ENCODE measurements around the gene PXN.
A peak's percentile ranks its signal among the peaks of the same experiment; 100 is the strongest.

PXN gene

DNA sequence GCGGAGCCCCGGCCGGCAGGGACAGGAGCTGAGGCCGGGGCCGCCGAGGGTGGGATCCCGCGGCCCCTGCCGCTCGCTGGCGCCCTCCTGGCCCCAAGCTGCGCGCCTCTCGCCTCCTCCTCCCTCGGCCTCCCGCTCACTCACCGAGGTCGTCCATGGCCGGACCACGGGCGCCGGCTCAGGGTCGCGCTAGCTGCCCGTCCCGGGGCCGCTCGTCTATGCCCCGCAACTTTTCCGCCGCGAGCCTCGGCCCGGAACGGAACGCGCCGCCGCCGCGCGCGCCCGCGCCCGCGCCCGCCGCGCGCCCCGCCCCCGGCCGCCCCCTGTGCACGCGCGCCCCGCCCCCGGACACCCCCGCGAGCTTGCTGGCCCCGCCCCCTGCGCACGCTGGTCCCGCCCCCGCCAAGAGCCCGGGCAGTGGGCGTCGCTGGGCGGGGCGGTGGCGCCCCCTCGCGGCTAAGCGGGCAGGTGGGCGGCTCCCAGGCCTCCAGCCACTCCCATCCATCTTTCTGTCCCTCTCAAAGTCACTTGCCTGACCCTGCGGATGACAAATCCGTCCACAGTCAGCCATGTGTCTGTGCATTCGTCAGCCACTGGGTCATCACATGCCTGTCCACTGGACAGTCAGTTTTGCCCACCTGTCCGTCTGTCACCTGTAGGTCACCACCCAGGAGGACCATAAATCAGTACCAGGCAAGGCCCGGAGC is at the start of gene PXN:
PXN (minus strand) TSS at position 258 of the 707 bp plus-strand sequence; CDS start at position 157, 101 bp downstream.
- TF ChIP-seq, protein P1, sequence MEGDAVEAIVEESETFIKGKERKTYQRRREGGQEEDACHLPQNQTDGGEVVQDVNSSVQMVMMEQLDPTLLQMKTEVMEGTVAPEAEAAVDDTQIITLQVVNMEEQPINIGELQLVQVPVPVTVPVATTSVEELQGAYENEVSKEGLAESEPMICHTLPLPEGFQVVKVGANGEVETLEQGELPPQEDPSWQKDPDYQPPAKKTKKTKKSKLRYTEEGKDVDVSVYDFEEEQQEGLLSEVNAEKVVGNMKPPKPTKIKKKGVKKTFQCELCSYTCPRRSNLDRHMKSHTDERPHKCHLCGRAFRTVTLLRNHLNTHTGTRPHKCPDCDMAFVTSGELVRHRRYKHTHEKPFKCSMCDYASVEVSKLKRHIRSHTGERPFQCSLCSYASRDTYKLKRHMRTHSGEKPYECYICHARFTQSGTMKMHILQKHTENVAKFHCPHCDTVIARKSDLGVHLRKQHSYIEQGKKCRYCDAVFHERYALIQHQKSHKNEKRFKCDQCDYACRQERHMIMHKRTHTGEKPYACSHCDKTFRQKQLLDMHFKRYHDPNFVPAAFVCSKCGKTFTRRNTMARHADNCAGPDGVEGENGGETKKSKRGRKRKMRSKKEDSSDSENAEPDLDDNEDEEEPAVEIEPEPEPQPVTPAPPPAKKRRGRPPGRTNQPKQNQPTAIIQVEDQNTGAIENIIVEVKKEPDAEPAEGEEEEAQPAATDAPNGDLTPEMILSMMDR (conservative IDR thresholded peaks at IDR 0.05; ENCODE audit: low read depth, low read length), result peak; percentile 59
- peak within 1 kb of the TSS; percentile 88 for H3K4me3 ChIP-seq (ENCODE audit: low read depth, low read length)
- DNase-seq (ENCODE audit: low read depth), result peak; percentile 84

DNA sequence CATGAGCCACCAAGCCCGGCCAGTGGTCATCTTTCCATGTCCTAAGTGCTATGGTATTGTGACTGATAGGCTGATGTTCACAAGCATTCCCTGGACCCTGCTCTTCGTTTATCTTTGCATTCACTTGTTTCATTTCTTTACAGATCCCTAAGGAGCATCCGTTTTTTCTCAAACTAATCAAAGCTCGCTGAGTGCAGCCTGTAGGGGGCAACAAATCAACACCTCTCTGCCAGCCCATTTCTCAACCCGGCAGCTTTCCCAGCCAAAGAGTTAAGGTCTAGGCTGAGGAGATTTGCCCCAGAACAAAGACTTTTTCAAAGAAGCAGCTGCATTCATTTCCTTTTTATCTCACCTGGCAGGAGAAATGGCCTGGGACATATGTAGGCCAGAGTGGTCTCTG is 48.7 kb upstream of the PXN start:
- DNase-seq (ENCODE audit: low read depth), result peak; percentile 5
- TF ChIP-seq, protein P1 (conservative IDR thresholded peaks at IDR 0.05; ENCODE audit: low read depth, low read length), result peak; percentile 53
- no peak overlapping the region for H3K4me3 ChIP-seq (ENCODE audit: low read depth, low read length)

DNA sequence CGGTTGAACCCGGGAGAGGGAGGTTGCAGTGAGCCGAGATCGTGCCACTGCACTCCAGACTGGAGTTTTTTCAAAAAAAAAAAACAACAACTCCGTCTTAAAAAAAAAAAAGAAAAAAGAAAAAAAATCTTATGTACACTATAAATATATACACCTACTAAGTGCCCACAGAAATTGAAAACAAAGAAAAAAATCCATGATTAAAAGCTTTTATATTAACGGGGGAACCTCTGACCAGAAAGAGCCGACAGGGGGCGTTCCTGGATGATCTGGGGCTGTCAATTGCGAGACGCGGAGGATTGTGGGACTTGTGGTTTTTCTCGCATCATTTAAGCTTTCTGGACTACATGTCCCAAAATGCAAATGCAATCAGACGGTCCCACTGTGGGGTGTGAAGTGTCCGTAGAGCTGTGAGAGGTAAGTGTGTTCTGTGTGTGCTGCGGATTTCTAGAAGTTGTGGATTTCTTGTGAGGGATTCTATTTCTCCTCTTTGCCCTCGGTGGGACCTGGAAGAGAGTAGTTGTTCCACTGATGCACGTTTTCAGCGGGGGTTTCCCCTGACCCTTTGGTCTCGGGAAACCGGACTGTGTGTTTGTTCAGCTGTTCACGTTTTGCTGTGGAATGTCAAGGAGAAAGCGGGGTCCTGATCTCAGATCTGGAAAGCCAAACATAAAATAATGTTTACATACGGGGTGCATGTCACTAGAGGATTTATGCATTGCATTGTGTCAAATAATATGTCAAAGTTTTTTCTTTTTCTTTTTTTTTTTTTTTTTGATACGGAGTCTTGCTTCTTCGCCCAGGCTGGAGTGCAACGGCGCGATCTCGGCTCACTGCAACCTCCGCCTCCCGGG is 36.7 kb upstream of the PXN start, which contains the start of gene SIRT4:
SIRT4 (plus strand) TSS at position 360 of the 854 bp plus-strand sequence. CDS start 1,241 bp downstream, outside the sequence.
- peak within 1 kb of the TSS; percentile 66 for H3K4me3 ChIP-seq (ENCODE audit: low read depth, low read length)
- peak; percentile 97 for DNase-seq (ENCODE audit: low read depth)
- TF ChIP-seq, protein P1 (conservative IDR thresholded peaks at IDR 0.05; ENCODE audit: low read depth, low read length), result peak; percentile 81

DNA sequence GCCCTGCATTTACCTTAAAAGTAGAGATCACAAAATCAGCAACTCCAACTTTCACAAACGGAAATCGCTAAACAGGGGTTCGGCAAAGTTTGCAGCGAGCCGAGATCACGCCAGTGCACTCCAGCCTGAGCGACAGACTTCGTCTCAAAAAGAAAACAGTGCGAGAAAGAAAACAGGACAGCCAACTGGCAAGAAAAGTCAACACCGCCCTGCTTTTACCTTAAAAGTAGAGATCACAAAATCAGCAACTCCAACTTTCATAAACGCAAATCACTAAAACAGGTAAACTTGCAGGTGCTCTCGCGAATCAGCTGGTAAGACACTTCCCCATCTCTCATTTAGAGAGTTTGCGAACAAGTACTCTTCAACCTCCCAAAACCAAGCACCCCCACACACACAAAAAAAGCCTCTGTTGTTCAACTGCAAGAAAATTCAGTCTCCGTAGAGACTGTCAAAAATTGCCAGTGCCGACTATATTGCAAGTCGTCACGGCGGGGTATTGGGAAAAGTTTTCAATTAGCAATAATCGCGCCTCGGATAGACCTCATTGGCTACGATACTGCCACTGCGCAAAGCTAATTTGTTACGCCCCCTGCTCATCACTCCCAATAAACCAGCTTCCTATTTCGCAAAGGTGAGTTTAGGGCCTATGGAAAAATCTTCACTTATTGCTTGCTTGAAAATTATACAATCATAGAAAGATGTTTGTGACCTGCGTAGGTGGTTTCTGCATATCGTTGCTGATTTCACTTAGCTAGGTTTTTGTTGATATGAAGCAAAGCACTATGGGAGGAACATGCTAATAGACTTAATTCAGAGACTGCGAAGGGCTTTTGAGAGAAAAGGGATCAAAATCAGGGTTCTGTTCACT is 27.4 kb upstream of the PXN start, which contains the start of gene RNU4-1:
RNU4-1 (minus strand) TSS at position 577 of the 871 bp plus-strand sequence.
- TF ChIP-seq, protein P1 (conservative IDR thresholded peaks at IDR 0.05; ENCODE audit: low read depth, low read length), result no peak
- peak within 1 kb of the TSS; percentile 58 for H3K4me3 ChIP-seq (ENCODE audit: low read depth, low read length)
- peak; percentile 95 for DNase-seq (ENCODE audit: low read depth)

DNA sequence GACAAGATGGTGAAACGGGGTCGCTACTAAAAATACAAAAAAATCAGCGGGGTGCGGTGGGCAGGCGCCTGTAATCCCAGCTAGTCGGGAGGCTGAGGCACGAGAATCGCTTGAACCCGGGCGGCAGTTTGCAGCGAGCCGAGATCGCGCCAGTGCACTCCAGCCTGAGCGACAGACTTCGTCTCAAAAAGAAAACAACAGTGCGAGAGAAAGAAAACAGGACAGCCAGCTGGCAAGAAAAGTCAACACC is 26.8 kb upstream of the PXN start:
- TF ChIP-seq, protein P1 (conservative IDR thresholded peaks at IDR 0.05; ENCODE audit: low read depth, low read length), result no peak
- H3K4me3 ChIP-seq (ENCODE audit: low read depth, low read length), result peak overlapping the region; percentile 58
- no peak for DNase-seq (ENCODE audit: low read depth)

DNA sequence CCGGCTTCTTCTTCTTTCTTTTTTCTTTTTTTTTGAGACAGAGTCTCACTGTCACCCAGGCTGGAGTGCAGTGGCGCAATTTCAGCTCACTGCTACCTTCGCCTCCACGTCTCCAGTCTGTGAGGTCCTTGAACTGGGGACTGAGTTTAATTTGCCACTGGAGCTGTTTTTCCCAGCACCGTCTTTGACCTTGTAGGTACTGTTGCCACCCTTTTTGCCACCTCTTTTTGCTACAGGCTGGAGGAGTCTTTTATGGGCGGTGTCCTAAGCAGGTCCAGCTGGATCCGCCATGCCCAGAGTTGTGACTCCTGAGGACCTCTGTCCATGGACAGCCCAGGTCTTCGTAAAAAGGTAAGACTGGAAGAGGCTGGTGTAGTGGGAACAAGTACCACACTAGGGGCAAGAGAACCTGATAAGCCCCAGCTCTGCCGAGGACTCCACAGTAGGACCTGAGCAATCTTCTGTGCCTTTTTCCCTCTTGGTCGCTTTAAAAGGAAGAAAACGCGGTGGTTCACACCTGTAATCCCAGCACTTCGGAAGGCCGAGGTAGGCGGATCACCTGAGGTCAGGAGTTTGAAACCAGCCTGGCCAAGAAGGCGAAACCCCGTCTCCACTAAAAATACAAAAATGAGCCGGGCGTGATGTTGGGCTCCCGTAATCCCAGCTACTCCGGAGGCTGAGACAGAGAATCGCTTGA is 25.2 kb upstream of the PXN start:
- peak overlapping the region; percentile 42 for H3K4me3 ChIP-seq (ENCODE audit: low read depth, low read length)
- TF ChIP-seq, protein P1 (conservative IDR thresholded peaks at IDR 0.05; ENCODE audit: low read depth, low read length), result no peak
- no peak for DNase-seq (ENCODE audit: low read depth)

All from choroid plexus epithelial cell (primary cell).